Measurements from ENCODE around the gene A3GALT2.

Gene A3GALT2

GRCh38 chr1:33319186-33319948 lies 1.5 kb downstream of the A3GALT2 start:
- no peak for TF ChIP-seq ZFX (IDR thresholded peaks at IDR 0.05)
- TF ChIP-seq, protein P1, sequence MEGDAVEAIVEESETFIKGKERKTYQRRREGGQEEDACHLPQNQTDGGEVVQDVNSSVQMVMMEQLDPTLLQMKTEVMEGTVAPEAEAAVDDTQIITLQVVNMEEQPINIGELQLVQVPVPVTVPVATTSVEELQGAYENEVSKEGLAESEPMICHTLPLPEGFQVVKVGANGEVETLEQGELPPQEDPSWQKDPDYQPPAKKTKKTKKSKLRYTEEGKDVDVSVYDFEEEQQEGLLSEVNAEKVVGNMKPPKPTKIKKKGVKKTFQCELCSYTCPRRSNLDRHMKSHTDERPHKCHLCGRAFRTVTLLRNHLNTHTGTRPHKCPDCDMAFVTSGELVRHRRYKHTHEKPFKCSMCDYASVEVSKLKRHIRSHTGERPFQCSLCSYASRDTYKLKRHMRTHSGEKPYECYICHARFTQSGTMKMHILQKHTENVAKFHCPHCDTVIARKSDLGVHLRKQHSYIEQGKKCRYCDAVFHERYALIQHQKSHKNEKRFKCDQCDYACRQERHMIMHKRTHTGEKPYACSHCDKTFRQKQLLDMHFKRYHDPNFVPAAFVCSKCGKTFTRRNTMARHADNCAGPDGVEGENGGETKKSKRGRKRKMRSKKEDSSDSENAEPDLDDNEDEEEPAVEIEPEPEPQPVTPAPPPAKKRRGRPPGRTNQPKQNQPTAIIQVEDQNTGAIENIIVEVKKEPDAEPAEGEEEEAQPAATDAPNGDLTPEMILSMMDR (conservative IDR thresholded peaks at IDR 0.05) = no peak
- no peak overlapping the region for H3K27ac ChIP-seq

DNA sequence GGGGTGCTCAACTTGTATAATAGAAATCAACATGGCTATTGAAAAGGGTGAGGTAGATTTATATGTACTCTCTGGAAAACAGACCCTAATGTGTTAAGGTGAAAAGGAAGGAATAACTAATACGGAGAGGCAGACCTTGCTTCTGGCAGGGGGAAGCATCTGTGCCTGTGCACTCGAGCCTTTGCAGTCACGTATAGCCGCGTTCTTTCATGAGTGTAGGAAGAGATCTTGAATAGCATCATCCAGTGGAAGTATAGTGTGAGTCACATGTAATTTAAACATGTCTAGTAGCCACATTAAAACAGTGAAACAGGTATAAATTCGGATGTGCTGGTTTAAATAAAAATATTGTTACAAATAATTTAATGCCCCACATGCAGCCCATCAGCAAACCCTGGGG lies 3.0 kb downstream of the A3GALT2 start:
- TF ChIP-seq ZFX (IDR thresholded peaks at IDR 0.05) = no peak
- TF ChIP-seq, protein P1 (conservative IDR thresholded peaks at IDR 0.05) = no peak
- no peak overlapping the region for H3K27ac ChIP-seq

- TF ChIP-seq ZFX (IDR thresholded peaks at IDR 0.05) = no peak
- TF ChIP-seq, protein P1 (conservative IDR thresholded peaks at IDR 0.05) = no peak
- H3K27ac ChIP-seq = no peak overlapping the region
These were observed 3.5 kb downstream of the A3GALT2 start for GRCh38 chr1:33317354-33317753.

DNA sequence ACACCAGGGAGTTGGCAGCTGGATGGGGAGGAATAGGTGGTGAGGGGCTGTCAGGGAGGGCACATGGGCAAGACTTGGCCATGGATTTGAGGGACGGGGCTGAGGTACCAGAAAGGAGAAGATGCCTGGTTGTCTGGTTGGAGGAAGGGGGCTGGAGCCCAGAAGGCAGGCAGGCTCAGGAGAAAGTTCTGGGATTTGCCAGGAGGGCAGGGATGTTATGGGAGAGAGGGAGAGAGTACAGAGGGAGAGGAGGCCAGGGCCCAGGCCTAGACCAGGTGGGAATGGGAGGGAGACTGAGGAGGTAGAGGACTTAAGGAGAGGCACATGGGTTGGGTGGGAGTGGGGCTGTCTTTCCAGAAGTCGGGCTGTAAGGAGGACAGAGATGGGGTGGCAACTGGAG lies 4.3 kb downstream of the A3GALT2 start:
- H3K27ac ChIP-seq = no peak overlapping the region
- no peak for TF ChIP-seq ZFX (IDR thresholded peaks at IDR 0.05)
- TF ChIP-seq, protein P1 (conservative IDR thresholded peaks at IDR 0.05) = no peak

GRCh38 chr1:33314416-33314815 lies 6.5 kb downstream of the A3GALT2 start:
- no peak for TF ChIP-seq ZFX (IDR thresholded peaks at IDR 0.05)
- no peak overlapping the region for H3K27ac ChIP-seq

DNA sequence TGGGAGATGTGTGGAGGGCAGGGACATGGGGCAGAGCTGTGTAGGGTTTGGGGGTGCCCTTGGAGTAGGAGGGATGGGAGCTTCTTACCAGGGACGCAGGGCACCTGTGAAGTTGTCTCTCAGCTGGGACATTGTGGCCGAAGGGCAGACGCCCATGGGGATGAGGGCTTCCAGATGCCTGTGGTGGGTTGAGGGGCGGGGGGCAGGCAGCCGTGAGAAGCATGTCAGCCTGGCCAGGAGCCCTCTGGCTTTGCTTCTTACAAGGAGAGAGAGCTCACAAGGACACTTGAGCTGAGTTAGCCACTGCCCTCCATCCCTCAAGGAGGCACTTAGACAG lies 8.5 kb downstream of the A3GALT2 start:
- TF ChIP-seq, protein P1 (conservative IDR thresholded peaks at IDR 0.05) = no peak
- no peak for TF ChIP-seq ZFX (IDR thresholded peaks at IDR 0.05)
- no peak overlapping the region for H3K27ac ChIP-seq

DNA sequence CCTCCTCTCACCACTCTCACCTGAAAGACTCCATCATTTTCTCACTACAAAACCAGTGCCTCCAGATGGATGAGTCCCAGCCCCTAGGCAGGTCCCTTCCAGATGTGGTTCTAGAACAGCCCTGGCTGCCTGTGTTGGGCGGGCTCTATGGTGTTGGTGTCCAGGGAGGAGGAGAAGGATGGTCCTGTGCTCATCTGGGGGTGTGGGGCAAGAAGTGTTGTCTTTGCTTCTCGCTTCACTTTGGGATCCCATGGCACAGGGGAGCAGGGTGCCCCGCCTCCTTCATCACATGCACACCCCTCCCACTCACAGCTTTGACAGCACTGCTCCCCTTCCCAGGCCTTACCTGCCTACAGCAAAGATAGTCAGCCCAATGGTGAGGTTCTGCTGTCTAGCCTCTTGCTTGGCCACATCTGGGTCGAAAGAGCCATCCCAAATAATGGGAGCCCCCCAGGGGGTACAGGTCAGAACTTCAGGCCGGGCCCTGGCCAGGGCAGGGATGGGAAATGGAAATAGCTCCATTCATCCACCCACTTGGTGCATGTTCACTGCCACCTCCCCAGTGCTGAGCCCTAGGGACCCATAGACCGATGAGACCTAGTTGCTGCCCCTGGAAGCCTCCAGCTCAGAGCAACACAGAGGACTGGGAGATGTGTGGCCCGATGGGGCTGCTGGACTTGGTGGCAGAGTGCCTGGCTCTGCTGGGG lies 9.0 kb downstream of the A3GALT2 start:
- no peak overlapping the region for H3K27ac ChIP-seq
- TF ChIP-seq, protein P1 (conservative IDR thresholded peaks at IDR 0.05) = no peak
- no peak for TF ChIP-seq ZFX (IDR thresholded peaks at IDR 0.05)
